ENCODE results near the gene TCF15. TPM values are rescaled to one million over a fixed set of nuclear protein-coding genes. Genes with fewer than 3 reads are reported as not detected.

The TCF15 gene
- total RNA-seq, 4 donors from 2014 or later: 2.3 to 5.7 (median 3.3) TPM

- no peak for TF ChIP-seq EP300 (IDR thresholded peaks at IDR 0.05)
- no peak for TF ChIP-seq POLR2A (IDR thresholded peaks at IDR 0.05; ENCODE audit: low read depth)
- TF ChIP-seq POLR2AphosphoS5 (IDR thresholded peaks at IDR 0.05): no peak
- TF ChIP-seq, protein P1, sequence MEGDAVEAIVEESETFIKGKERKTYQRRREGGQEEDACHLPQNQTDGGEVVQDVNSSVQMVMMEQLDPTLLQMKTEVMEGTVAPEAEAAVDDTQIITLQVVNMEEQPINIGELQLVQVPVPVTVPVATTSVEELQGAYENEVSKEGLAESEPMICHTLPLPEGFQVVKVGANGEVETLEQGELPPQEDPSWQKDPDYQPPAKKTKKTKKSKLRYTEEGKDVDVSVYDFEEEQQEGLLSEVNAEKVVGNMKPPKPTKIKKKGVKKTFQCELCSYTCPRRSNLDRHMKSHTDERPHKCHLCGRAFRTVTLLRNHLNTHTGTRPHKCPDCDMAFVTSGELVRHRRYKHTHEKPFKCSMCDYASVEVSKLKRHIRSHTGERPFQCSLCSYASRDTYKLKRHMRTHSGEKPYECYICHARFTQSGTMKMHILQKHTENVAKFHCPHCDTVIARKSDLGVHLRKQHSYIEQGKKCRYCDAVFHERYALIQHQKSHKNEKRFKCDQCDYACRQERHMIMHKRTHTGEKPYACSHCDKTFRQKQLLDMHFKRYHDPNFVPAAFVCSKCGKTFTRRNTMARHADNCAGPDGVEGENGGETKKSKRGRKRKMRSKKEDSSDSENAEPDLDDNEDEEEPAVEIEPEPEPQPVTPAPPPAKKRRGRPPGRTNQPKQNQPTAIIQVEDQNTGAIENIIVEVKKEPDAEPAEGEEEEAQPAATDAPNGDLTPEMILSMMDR (IDR thresholded peaks at IDR 0.05): no peak
- intact Hi-C loops (cut with DNase I): no loop called here
- H3K9me3 ChIP-seq: no peaks in the 10 kb centered on the region
- H3K27me3 ChIP-seq: peaks cover 0 to 58% (median 5%) of the 10 kb centered on the region in 4 donors
- DNase-seq (ENCODE audit: extremely low spot score): no peak
- no peak overlapping the region for H3K27ac ChIP-seq (replicated peaks in 1 of 4)
- H3K4me3 ChIP-seq: no peak overlapping the region
- H3K4me1 ChIP-seq: peaks cover 0 to 4% (median 4%) of the 10 kb centered on the region in 4 donors
- 78% methylated on average over 2 of the region's 2 CpGs for WGBS
- no peaks in the 10 kb centered on the region for H3K36me3 ChIP-seq
These were observed 27.4 kb upstream of the TCF15 start for GRCh38 chr20:637559-637958.

DNA sequence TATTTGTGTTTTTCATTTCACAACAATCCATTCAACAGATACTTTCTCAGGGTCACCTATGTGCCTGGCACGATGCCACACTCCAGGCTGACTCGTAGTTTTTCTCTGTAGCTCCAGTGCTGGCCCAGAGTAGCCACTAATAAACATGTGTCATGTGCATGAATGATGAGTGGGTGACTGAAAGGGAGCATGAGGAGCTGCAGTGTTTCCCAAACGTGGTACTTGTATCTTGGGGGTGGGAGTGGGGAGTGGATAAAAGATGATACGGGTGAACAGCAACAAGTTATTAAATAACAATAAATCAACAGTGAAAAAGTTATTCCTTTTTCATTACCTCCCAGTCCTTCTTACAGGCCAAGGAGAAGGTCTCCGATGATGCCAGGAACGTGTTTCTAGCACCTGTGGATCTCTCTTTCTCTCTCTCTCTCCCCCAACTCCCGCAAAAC is 25.8 kb upstream of the TCF15 start:
- Histone ChIP-seq H3K4me1 (no peaks in the 10 kb centered on the region), H3K9me3 (no peaks in the 10 kb centered on the region), H3K27ac (replicated peaks in 1 of 4) (no peak overlapping the region), H3K4me3 (no peak overlapping the region), H3K27me3 (peaks cover 0 to 54% (median 3%) of the 10 kb centered on the region in 4 donors), H3K36me3 (no peaks in the 10 kb centered on the region)
- WGBS: 25% methylated on average over 7 of the region's 7 CpGs
- TF ChIP-seq, protein P1 (IDR thresholded peaks at IDR 0.05): no peak
- TF ChIP-seq POLR2AphosphoS5 (IDR thresholded peaks at IDR 0.05) (no peak), POLR2A (IDR thresholded peaks at IDR 0.05; ENCODE audit: low read depth) (no peak), EP300 (IDR thresholded peaks at IDR 0.05) (no peak)
- DNase-seq (ENCODE audit: extremely low spot score): no peak
- intact Hi-C loops (cut with DNase I): no loop called here

- TF ChIP-seq POLR2A (IDR thresholded peaks at IDR 0.05; ENCODE audit: low read depth) (no peak), POLR2AphosphoS5 (IDR thresholded peaks at IDR 0.05) (no peak), EP300 (IDR thresholded peaks at IDR 0.05) (no peak)
- TF ChIP-seq, protein P1 (IDR thresholded peaks at IDR 0.05): no peak
- H3K9me3 ChIP-seq: no peaks in the 10 kb centered on the region
- H3K36me3 ChIP-seq: no peaks in the 10 kb centered on the region
- H3K27me3 ChIP-seq: peaks cover 0 to 50% (median 3%) of the 10 kb centered on the region in 4 donors
- intact Hi-C loops (cut with DNase I): no loop called here
- H3K4me3 ChIP-seq: no peak overlapping the region
- no peaks in the 10 kb centered on the region for H3K4me1 ChIP-seq
- no peak for DNase-seq (ENCODE audit: extremely low spot score)
- H3K27ac ChIP-seq (replicated peaks in 1 of 4): no peak overlapping the region
- WGBS: 63% methylated on average over 8 of the region's 9 CpGs
These were observed 25.2 kb upstream of the TCF15 start for GRCh38 chr20:635028-635892.

DNA sequence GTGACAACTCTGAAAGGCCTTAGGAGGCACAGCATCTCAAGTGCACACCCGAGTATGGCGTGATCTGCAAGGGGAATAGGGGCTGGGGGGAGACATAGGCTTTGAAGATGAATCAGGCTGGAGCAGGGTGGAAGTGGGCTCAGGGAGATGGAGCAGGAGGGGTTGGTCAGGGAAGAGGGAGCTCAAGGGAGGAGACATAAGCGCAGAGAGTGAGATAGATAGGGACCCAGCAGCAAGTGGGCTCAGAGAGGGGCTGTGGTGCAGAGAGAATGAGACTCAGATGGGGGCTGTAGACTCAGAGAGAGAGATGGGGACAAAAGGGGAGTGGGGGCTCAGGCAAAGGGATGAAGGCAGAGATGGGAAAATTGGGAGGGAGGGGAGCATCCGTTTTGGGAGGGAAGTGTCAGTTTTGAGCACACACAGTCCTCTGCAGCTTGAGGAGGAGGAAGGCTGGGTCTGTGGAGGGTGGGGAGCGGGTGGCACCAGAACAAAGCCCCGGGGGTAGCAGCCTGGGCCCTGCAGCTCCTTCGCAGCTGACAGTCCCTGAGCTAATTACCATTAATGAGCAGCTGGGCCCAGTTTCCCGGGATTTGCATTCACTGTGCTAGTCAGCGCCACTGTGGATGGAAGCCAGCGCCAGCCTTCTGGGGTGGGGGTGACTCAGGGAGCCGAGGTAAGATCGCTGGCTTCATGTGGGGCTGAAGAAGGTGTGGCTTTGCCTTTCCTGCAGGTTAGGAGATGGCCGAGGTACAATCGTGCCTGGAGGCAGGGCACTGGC is 24.2 kb upstream of the TCF15 start:
- H3K27ac ChIP-seq (replicated peaks in 1 of 4): no peak overlapping the region
- H3K9me3 ChIP-seq: no peaks in the 10 kb centered on the region
- H3K4me3 ChIP-seq: no peak overlapping the region
- intact Hi-C loops (cut with DNase I): no loop called here
- no peaks in the 10 kb centered on the region for H3K4me1 ChIP-seq
- peaks cover 0 to 48% (median 3%) of the 10 kb centered on the region in 4 donors for H3K27me3 ChIP-seq
- H3K36me3 ChIP-seq: no peaks in the 10 kb centered on the region
- WGBS: 61% methylated on average over 14 of the region's 14 CpGs
- TF ChIP-seq, protein P1 (IDR thresholded peaks at IDR 0.05): no peak
- TF ChIP-seq POLR2A (IDR thresholded peaks at IDR 0.05; ENCODE audit: low read depth) (no peak), POLR2AphosphoS5 (IDR thresholded peaks at IDR 0.05) (no peak), EP300 (IDR thresholded peaks at IDR 0.05) (no peak)
- DNase-seq (ENCODE audit: extremely low spot score): no peak

Measured in esophagus muscularis mucosa (tissue), 4 donors.